ENCODE data around the gene BMPR1B.

BMPR1B gene

GRCh38 chr4:94947681-94948108 lies 189.9 kb downstream of the BMPR1B start:
- Histone ChIP-seq H3K4me2 (no peak overlapping the region), H4K20me1 (ENCODE audit: insufficient read depth) (no peaks in the 10 kb centered on the region), H3K4me1 (ENCODE audit: low read depth, poor library complexity, severe bottlenecking) (no peaks in the 10 kb centered on the region), H3K9ac (no peak overlapping the region), H3K4me3 (IDR thresholded peaks at IDR 0.05; ENCODE audit: insufficient read depth, low read depth, low read length) (no peak overlapping the region), H2AFZ (ENCODE audit: low read depth) (no peak overlapping the region), H3K79me2 (ENCODE audit: insufficient read depth, low read depth) (no peaks in the 10 kb centered on the region), H3K27ac (no peak overlapping the region), H3K36me3 (ENCODE audit: insufficient read depth) (no peaks in the 10 kb centered on the region), H3K27me3 (ENCODE audit: insufficient read depth, low read depth) (no peaks in the 10 kb centered on the region)
- no peak for TF ChIP-seq CTCF (conservative IDR thresholded peaks at IDR 0.05; ENCODE audit: low read depth, low read length)

- Histone ChIP-seq H2AFZ (ENCODE audit: low read depth) (no peak overlapping the region), H3K27me3 (ENCODE audit: insufficient read depth, low read depth) (no peaks in the 10 kb centered on the region), H3K4me1 (ENCODE audit: low read depth, poor library complexity, severe bottlenecking) (no peaks in the 10 kb centered on the region), H3K36me3 (ENCODE audit: insufficient read depth) (no peaks in the 10 kb centered on the region), H4K20me1 (ENCODE audit: insufficient read depth) (no peaks in the 10 kb centered on the region), H3K4me3 (IDR thresholded peaks at IDR 0.05; ENCODE audit: insufficient read depth, low read depth, low read length) (no peak overlapping the region), H3K79me2 (ENCODE audit: insufficient read depth, low read depth) (no peaks in the 10 kb centered on the region), H3K4me2 (no peak overlapping the region), H3K27ac (no peak overlapping the region), H3K9ac (no peak overlapping the region)
- no peak for TF ChIP-seq CTCF (conservative IDR thresholded peaks at IDR 0.05; ENCODE audit: low read depth, low read length)
Measured at GRCh38 chr4:94954251-94954650, 196.5 kb downstream of the BMPR1B start.

GRCh38 chr4:94957030-94957429 lies 199.3 kb downstream of the BMPR1B start:
- no peaks in the 10 kb centered on the region for H3K36me3 ChIP-seq (ENCODE audit: insufficient read depth)
- H3K9ac ChIP-seq: no peak overlapping the region
- H3K4me1 ChIP-seq (ENCODE audit: low read depth, poor library complexity, severe bottlenecking): no peaks in the 10 kb centered on the region
- H3K4me3 ChIP-seq (IDR thresholded peaks at IDR 0.05; ENCODE audit: insufficient read depth, low read depth, low read length): no peak overlapping the region
- no peak overlapping the region for H2AFZ ChIP-seq (ENCODE audit: low read depth)
- H3K4me2 ChIP-seq: no peak overlapping the region
- TF ChIP-seq CTCF (conservative IDR thresholded peaks at IDR 0.05; ENCODE audit: low read depth, low read length): no peak
- no peaks in the 10 kb centered on the region for H3K79me2 ChIP-seq (ENCODE audit: insufficient read depth, low read depth)
- no peak overlapping the region for H3K27ac ChIP-seq
- H3K27me3 ChIP-seq (ENCODE audit: insufficient read depth, low read depth): no peaks in the 10 kb centered on the region
- no peaks in the 10 kb centered on the region for H4K20me1 ChIP-seq (ENCODE audit: insufficient read depth)

GRCh38 chr4:94959307-94959706 lies 201.6 kb downstream of the BMPR1B start:
- no peaks in the 10 kb centered on the region for H3K27me3 ChIP-seq (ENCODE audit: insufficient read depth, low read depth)
- no peaks in the 10 kb centered on the region for H3K36me3 ChIP-seq (ENCODE audit: insufficient read depth)
- no peak for TF ChIP-seq CTCF (conservative IDR thresholded peaks at IDR 0.05; ENCODE audit: low read depth, low read length)
- no peaks in the 10 kb centered on the region for H3K79me2 ChIP-seq (ENCODE audit: insufficient read depth, low read depth)
- H4K20me1 ChIP-seq (ENCODE audit: insufficient read depth): no peaks in the 10 kb centered on the region
- H3K4me1 ChIP-seq (ENCODE audit: low read depth, poor library complexity, severe bottlenecking): no peaks in the 10 kb centered on the region
- no peak overlapping the region for H3K4me2 ChIP-seq
- H2AFZ ChIP-seq (ENCODE audit: low read depth): no peak overlapping the region
- no peak overlapping the region for H3K9ac ChIP-seq
- H3K4me3 ChIP-seq (IDR thresholded peaks at IDR 0.05; ENCODE audit: insufficient read depth, low read depth, low read length): no peak overlapping the region
- no peak overlapping the region for H3K27ac ChIP-seq

All from KMS-11 (cell line).